A673 (cell line): ENCODE results near the gene ATRNL1.

Experiments used
- CTCF ChIP-seq: fragments of 300-800, 200-600 bp; sonication (generic); conservative IDR thresholded peaks from 2 replicates; pipeline ENCODE4 v1.5.1; 2017; ENCODE audit warnings: low read depth, mild to moderate bottlenecking, antibody characterized with exemption, low read length, moderate library complexity, mixed read lengths
- EZH2 ChIP-seq: fragments of 200-600 bp; sonication (generic); IDR thresholded peaks from 2 replicates; pipeline ENCODE4 v1.6.1; 2017; ENCODE audit warnings: borderline replicate concordance, low read depth, mild to moderate bottlenecking, mixed read lengths, antibody characterized with exemption, low read length; ENCODE audit not compliant: poor library complexity, severe bottlenecking

- no peak for TF ChIP-seq CTCF
- TF ChIP-seq EZH2 = no peak
Measured at GRCh38 chr10:115747811-115748210, 654.6 kb downstream of the ATRNL1 start.
